ENCODE data around the gene ANK2. TPM values are rescaled to one million over a fixed set of nuclear protein-coding genes. Genes with fewer than 3 reads are reported as not detected.

Gene ANK2
- total RNA-seq, 1 experiment from 2014 or later, result 5.6 TPM

DNA sequence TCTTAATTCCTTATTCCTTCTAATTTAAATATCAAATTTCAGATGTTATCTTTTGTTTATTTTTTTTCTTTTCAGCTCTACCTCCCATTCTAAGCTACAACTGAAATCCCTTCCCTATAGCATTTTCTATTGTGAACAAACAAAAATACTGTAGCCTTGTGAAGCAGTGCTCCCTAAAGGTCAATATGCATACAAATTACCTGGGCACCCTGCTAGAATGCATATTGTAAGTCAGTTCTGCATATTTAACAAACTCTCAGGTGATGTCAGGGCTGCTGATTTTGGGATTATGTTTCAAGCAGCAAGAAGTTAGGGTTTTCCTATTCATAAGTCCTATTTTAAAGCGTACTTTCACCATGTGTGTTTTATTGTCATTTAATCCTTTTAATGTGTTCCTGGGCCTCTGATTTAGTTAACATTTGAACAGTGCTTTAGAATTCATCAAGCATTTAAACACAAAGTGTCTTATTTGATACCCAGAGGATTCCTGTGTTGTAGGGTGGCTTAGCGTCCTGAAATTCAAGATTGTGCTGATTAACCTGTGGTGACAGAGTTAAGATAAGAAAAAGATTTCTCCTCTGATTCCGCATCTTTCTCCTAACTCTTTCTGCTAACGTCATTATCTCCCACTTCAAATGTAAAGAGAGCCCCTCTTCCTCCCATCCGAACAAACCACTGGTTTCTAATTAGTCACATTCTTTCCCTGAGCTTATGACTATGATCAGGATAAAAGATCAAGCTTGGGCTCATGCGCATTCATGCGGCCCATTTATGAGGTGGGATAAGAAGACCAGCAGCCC is 221.3 kb downstream of the ANK2 start:
- ChIA-PET CTCF (no interaction called here), RAD21 (ENCODE audit: low non-redundant PET in 1 of 2, low total read pairs in 2 of 2, uncharacterized antibody in 2 of 2, unreplicated experiment in 2 of 2) (no interaction called here), POLR2A (no interaction called here)
- Histone ChIP-seq H3K36me3 (ENCODE audit: control insufficient read depth in 1 of 2, insufficient read depth in 2 of 2, low read length in 2 of 2) (no peaks in the 10 kb centered on the region), H3K4me2 (ENCODE audit: low read length) (no peak overlapping the region), H3K9ac (ENCODE audit: low read length) (no peak overlapping the region), H2AFZ (ENCODE audit: low read depth, low read length, poor library complexity, severe bottlenecking) (no peak overlapping the region), H3K9me3 (ENCODE audit: control insufficient read depth in 1 of 2, insufficient read depth in 1 of 2, low read depth in 1 of 2, low read length in 2 of 2) (no peaks in the 10 kb centered on the region), H3K79me2 (ENCODE audit: insufficient read depth, low read length) (no peaks in the 10 kb centered on the region), H4K20me1 (ENCODE audit: insufficient read depth) (no peaks in the 10 kb centered on the region), H3K27ac (ENCODE audit: low read depth, low read length) (no peak overlapping the region), H3K9me2 (ENCODE audit: insufficient read depth) (no peaks in the 10 kb centered on the region), H3K4me1 (ENCODE audit: control insufficient read depth in 1 of 2, insufficient read depth in 2 of 2, low read length in 2 of 2) (no peaks in the 10 kb centered on the region), H3K4me3 (replicated peaks in 1 of 2; ENCODE audit: low read depth in 1 of 2, low read length in 2 of 2) (no peak overlapping the region), H3K27me3 (ENCODE audit: insufficient read depth, low read length) (no peaks in the 10 kb centered on the region)
- DNase-seq (ENCODE audit: low read depth, low spot score) (no peak), ATAC-seq (no peak)
- intact Hi-C loops (cut with micrococcal nuclease), result no loop called here
- no TSS peak for BruUV-seq (replicated peaks)
- TF ChIP-seq, protein P1, sequence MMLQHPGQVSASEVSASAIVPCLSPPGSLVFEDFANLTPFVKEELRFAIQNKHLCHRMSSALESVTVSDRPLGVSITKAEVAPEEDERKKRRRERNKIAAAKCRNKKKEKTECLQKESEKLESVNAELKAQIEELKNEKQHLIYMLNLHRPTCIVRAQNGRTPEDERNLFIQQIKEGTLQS (IDR thresholded peaks at IDR 0.05), result no peak
- TF ChIP-seq CEBPB (IDR thresholded peaks at IDR 0.05; ENCODE audit: low read depth) (no peak), SRF (IDR thresholded peaks at IDR 0.05; ENCODE audit: low read depth) (no peak)

DNA sequence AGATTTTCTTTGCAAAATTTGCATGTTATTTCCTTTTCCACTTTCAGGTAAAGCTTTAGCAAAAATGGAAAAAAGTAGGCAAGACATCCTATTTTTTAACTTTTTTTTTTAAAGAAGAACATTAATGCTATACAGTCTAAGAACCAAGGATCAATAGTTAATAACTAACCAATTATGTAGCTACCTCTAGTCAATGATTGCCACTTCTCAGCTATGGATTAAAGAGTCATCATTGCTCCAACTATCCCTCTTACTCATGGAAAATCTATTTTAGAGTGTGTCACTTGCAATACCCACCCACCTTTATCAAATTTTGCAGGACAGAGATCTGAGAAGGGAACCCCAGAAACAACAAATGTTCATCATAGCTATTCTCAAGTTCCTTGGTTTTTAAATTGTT is 223.1 kb downstream of the ANK2 start:
- Histone ChIP-seq H2AFZ (ENCODE audit: low read depth, low read length, poor library complexity, severe bottlenecking) (no peak overlapping the region), H3K27ac (ENCODE audit: low read depth, low read length) (no peak overlapping the region), H3K36me3 (ENCODE audit: control insufficient read depth in 1 of 2, insufficient read depth in 2 of 2, low read length in 2 of 2) (no peaks in the 10 kb centered on the region), H3K4me3 (replicated peaks in 1 of 2; ENCODE audit: low read depth in 1 of 2, low read length in 2 of 2) (no peak overlapping the region), H3K4me1 (ENCODE audit: control insufficient read depth in 1 of 2, insufficient read depth in 2 of 2, low read length in 2 of 2) (no peaks in the 10 kb centered on the region), H4K20me1 (ENCODE audit: insufficient read depth) (no peaks in the 10 kb centered on the region), H3K9ac (ENCODE audit: low read length) (no peak overlapping the region), H3K79me2 (ENCODE audit: insufficient read depth, low read length) (no peaks in the 10 kb centered on the region), H3K9me2 (ENCODE audit: insufficient read depth) (no peaks in the 10 kb centered on the region), H3K4me2 (ENCODE audit: low read length) (no peak overlapping the region), H3K27me3 (ENCODE audit: insufficient read depth, low read length) (no peaks in the 10 kb centered on the region), H3K9me3 (ENCODE audit: control insufficient read depth in 1 of 2, insufficient read depth in 1 of 2, low read depth in 1 of 2, low read length in 2 of 2) (no peaks in the 10 kb centered on the region)
- intact Hi-C loops (cut with micrococcal nuclease), result no loop called here
- no peak for DNase-seq (ENCODE audit: low read depth, low spot score)
- RAD21 ChIA-PET (ENCODE audit: low non-redundant PET in 1 of 2, low total read pairs in 2 of 2, uncharacterized antibody in 2 of 2, unreplicated experiment in 2 of 2), result no interaction called here
- no TSS peak for BruUV-seq (replicated peaks)
- CTCF ChIA-PET, result no interaction called here
- POLR2A ChIA-PET, result interaction anchor here (0.8 kb wide), 1 partner anchor 196 kb away, joined by 3 read pairs; no protein-coding TSS in a partner anchor
- ATAC-seq, result no peak
- no peak for TF ChIP-seq SP1 (IDR thresholded peaks at IDR 0.05; ENCODE audit: low read depth)
- no peak for TF ChIP-seq FOSL1 (IDR thresholded peaks at IDR 0.05; ENCODE audit: low read depth)
- no peak for TF ChIP-seq SRF (IDR thresholded peaks at IDR 0.05; ENCODE audit: low read depth)
- no peak for TF ChIP-seq CBX3 (IDR thresholded peaks at IDR 0.05; ENCODE audit: low read depth)
- TF ChIP-seq RAD21 (IDR thresholded peaks at IDR 0.05; ENCODE audit: low read depth), result no peak
- TF ChIP-seq, protein P1 (IDR thresholded peaks at IDR 0.05), result no peak
- no peak for TF ChIP-seq JUND (IDR thresholded peaks at IDR 0.05)
- no peak for TF ChIP-seq EZH2 (IDR thresholded peaks at IDR 0.05)
- TF ChIP-seq YY1 (IDR thresholded peaks at IDR 0.05; ENCODE audit: extremely low read depth, insufficient replicate concordance, low read depth, low read length), result no peak
- TF ChIP-seq, protein P2, sequence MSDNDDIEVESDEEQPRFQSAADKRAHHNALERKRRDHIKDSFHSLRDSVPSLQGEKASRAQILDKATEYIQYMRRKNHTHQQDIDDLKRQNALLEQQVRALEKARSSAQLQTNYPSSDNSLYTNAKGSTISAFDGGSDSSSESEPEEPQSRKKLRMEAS (IDR thresholded peaks at IDR 0.05), result no peak
- TF ChIP-seq ELF1 (IDR thresholded peaks at IDR 0.05; ENCODE audit: borderline replicate concordance, low read depth), result no peak
- TF ChIP-seq, protein P3, sequence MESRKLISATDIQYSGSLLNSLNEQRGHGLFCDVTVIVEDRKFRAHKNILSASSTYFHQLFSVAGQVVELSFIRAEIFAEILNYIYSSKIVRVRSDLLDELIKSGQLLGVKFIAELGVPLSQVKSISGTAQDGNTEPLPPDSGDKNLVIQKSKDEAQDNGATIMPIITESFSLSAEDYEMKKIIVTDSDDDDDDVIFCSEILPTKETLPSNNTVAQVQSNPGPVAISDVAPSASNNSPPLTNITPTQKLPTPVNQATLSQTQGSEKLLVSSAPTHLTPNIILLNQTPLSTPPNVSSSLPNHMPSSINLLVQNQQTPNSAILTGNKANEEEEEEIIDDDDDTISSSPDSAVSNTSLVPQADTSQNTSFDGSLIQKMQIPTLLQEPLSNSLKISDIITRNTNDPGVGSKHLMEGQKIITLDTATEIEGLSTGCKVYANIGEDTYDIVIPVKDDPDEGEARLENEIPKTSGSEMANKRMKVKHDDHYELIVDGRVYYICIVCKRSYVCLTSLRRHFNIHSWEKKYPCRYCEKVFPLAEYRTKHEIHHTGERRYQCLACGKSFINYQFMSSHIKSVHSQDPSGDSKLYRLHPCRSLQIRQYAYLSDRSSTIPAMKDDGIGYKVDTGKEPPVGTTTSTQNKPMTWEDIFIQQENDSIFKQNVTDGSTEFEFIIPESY (IDR thresholded peaks at IDR 0.05; ENCODE audit: extremely low read depth, insufficient replicate concordance, low read length), result no peak
- TF ChIP-seq CEBPB (IDR thresholded peaks at IDR 0.05; ENCODE audit: low read depth), result no peak
- TF ChIP-seq, protein P4, sequence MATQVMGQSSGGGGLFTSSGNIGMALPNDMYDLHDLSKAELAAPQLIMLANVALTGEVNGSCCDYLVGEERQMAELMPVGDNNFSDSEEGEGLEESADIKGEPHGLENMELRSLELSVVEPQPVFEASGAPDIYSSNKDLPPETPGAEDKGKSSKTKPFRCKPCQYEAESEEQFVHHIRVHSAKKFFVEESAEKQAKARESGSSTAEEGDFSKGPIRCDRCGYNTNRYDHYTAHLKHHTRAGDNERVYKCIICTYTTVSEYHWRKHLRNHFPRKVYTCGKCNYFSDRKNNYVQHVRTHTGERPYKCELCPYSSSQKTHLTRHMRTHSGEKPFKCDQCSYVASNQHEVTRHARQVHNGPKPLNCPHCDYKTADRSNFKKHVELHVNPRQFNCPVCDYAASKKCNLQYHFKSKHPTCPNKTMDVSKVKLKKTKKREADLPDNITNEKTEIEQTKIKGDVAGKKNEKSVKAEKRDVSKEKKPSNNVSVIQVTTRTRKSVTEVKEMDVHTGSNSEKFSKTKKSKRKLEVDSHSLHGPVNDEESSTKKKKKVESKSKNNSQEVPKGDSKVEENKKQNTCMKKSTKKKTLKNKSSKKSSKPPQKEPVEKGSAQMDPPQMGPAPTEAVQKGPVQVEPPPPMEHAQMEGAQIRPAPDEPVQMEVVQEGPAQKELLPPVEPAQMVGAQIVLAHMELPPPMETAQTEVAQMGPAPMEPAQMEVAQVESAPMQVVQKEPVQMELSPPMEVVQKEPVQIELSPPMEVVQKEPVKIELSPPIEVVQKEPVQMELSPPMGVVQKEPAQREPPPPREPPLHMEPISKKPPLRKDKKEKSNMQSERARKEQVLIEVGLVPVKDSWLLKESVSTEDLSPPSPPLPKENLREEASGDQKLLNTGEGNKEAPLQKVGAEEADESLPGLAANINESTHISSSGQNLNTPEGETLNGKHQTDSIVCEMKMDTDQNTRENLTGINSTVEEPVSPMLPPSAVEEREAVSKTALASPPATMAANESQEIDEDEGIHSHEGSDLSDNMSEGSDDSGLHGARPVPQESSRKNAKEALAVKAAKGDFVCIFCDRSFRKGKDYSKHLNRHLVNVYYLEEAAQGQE (IDR thresholded peaks at IDR 0.05; ENCODE audit: low read depth), result no peak
